ENCODE data around the gene TP53TG5. TPM values are rescaled to one million over a fixed set of nuclear protein-coding genes. Genes with fewer than 3 reads are reported as not detected.

The TP53TG5 gene
- total RNA-seq, 1 donor from 2014 or later = not detected

DNA sequence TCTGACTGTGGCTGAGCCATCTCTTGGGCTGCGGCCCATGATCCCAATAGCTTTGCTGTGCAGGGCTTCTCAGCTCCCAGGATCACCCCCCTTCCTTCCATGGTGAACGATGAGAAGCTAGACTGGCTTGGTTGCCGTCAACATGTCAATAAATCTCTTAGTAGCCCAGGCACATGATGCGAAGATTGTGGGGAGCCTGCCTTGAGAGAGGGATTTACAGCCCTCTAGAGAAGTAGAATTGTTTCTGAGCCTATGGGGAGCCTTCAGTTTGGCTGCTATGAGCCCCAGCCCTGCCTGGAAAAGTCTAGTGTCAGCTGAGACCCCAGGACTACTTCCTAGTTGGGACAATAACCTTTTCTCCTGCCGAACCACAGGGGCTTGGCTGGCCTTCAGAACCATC lies 34.5 kb upstream of the TP53TG5 start:
- H3K4me3 ChIP-seq = no peak overlapping the region
- DNase-seq (no peak), ATAC-seq (no peak)
- intact Hi-C loops (cut with DNase I) = no loop called here
- no peaks in the 10 kb centered on the region for H3K9me3 ChIP-seq
- no peaks in the 10 kb centered on the region for H3K27me3 ChIP-seq (ENCODE audit: low read depth)
- H3K4me1 ChIP-seq = peaks cover 35% of the 10 kb centered on the region
- no peak for TF ChIP-seq CTCF (IDR thresholded peaks at IDR 0.05)
- H3K27ac ChIP-seq = no peak overlapping the region
- peaks cover 36% of the 10 kb centered on the region for H3K36me3 ChIP-seq

DNA sequence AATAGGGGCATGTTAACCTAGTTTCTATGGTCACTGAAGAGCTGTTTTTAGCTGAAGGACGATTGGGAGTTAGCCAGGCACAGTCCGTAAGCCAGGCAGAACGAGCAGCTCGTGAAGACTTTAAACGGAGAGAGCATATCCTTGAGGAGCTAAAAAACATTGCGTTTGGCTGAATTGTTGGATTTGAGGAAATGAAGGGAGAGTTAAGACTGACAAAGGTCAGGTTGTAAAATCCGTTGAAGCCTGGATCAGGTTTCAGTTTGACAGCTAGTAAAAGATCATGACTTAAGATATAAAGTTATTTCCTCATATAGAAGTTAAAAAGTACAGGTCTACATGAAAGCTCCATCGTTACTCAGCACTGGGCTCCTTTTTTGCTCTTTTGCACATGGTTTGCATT lies 32.8 kb upstream of the TP53TG5 start:
- H3K4me1 ChIP-seq = peaks cover 28% of the 10 kb centered on the region
- no peaks in the 10 kb centered on the region for H3K27me3 ChIP-seq (ENCODE audit: low read depth)
- no peak overlapping the region for H3K4me3 ChIP-seq
- DNase-seq (no peak), ATAC-seq (no peak)
- H3K27ac ChIP-seq = no peak overlapping the region
- H3K36me3 ChIP-seq = peaks cover 36% of the 10 kb centered on the region
- H3K9me3 ChIP-seq = no peaks in the 10 kb centered on the region
- TF ChIP-seq CTCF (IDR thresholded peaks at IDR 0.05) = no peak
- intact Hi-C loops (cut with DNase I) = no loop called here

GRCh38 chr20:45409521-45410272 lies 31.6 kb upstream of the TP53TG5 start:
- intact Hi-C loops (cut with DNase I) = no loop called here
- Histone ChIP-seq H3K4me3 (no peak overlapping the region), H3K4me1 (peaks cover 29% of the 10 kb centered on the region), H3K36me3 (peaks cover 36% of the 10 kb centered on the region), H3K27me3 (ENCODE audit: low read depth) (no peaks in the 10 kb centered on the region), H3K9me3 (no peaks in the 10 kb centered on the region), H3K27ac (no peak overlapping the region)
- no peak for TF ChIP-seq CTCF (IDR thresholded peaks at IDR 0.05)
- ATAC-seq (no peak), DNase-seq (no peak)

DNA sequence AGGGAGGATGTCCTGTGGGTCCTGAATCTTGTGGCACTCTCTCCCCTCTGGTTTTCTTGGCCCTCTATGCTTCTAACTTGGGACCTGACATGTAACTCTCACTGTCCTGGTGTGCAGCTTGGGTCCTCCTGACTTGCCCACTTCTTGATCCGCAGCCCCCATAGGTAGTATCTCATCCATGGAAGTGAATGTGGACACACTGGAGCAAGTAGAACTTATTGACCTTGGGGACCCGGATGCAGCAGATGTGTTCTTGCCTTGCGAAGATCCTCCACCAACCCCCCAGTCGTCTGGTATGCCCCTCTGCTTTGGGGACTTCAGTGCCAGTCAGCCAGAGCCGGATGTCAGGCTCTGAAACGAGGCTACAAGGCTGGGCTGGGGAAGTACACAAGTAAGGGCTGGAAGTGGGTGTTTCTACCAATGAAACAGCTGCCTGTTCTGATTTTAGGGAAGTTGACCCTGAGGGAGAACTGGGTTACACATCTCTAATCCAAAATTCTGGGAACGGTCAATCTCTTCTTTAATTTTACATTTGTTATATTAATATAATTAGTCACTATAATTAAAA lies 30.6 kb upstream of the TP53TG5 start:
- Histone ChIP-seq H3K27me3 (ENCODE audit: low read depth) (no peaks in the 10 kb centered on the region), H3K27ac (no peak overlapping the region), H3K4me3 (peak overlapping the region; percentile 97), H3K4me1 (peaks cover 29% of the 10 kb centered on the region), H3K36me3 (peaks cover 36% of the 10 kb centered on the region), H3K9me3 (no peaks in the 10 kb centered on the region)
- intact Hi-C loops (cut with DNase I) = no loop called here
- ATAC-seq = no peak
- no peak for DNase-seq
- TF ChIP-seq CTCF (IDR thresholded peaks at IDR 0.05) = no peak

DNA sequence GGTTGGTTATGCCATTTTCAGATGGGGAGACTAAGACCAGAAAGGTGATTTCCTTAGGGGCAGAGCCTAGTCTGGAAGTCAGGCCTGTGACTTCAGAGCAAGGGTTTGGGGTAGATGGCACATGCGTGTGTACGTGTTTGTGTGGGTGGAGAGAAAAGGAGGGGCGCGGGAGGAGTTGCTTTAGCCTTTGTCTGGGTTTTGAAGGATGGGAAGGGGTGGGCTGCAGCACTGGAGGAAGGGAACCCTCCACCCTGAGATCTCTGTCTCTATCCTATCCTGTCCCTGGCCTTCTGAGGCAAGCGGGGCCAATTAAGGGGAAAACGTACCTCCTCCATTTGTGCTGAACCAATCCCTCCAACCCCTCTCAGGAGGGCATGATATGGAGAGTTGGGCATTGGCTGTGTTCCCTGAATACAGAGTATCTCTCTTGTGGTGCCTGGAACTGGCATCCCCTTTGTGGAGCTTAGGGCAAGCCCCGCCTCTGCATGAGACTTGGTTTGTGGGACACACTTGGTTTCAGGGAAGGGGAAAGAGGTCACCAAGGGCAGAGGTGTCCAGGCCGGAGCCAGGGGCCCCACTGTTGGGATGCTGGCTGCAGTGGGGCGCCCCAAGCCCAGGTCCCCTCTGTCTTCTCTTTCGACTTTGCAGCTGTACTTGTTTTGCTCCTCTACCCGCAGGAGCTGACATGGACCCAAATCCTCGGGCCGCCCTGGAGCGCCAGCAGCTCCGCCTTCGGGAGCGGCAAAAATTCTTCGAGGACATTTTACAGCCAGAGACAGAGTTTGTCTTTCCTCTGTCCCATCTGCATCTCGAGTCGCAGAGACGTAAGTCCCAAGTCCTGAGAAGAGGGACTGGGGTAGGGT lies 29.9 kb upstream of the TP53TG5 start, which contains the start of gene DBNDD2:
TSS of gene DBNDD2 (plus strand) at position 507 of the 863 bp plus-strand sequence. CDS start at position 686, 179 bp downstream.
- ATAC-seq (no peak), DNase-seq (no peak)
- peaks cover 36% of the 10 kb centered on the region for H3K36me3 ChIP-seq
- intact Hi-C loops (cut with DNase I) = no loop called here
- no peaks in the 10 kb centered on the region for H3K27me3 ChIP-seq (ENCODE audit: low read depth)
- peaks cover 29% of the 10 kb centered on the region for H3K4me1 ChIP-seq
- H3K27ac ChIP-seq = peak within 1 kb of the TSS; percentile 87
- H3K4me3 ChIP-seq = peak within 1 kb of the TSS; percentile 97
- H3K9me3 ChIP-seq = no peaks in the 10 kb centered on the region
- TF ChIP-seq CTCF (IDR thresholded peaks at IDR 0.05) = no peak
